ENCODE results near the gene MTSS2. TPM values are rescaled to one million over a fixed set of nuclear protein-coding genes. Genes with fewer than 3 reads are reported as not detected.
A peak's percentile ranks its signal among the peaks of the same experiment; 100 is the strongest.

MTSS2 gene
- total RNA-seq, 1 donor = 56.5 TPM

GRCh38 chr16:70692873-70693671, 7.2 kb upstream of the MTSS2 start:
- peak overlapping the region; percentile 92 for H3K27ac ChIP-seq (ENCODE audit: low read depth, low read length)
- no peak overlapping the region for H2AFZ ChIP-seq (ENCODE audit: low read length)
- no peak for DNase-seq (ENCODE audit: insufficient read length, low spot score, missing footprints)
- H3K9me3 ChIP-seq (ENCODE audit: low read depth, low read length) = no peaks in the 10 kb centered on the region
- no peaks in the 10 kb centered on the region for H3K79me2 ChIP-seq (ENCODE audit: insufficient read depth, low read length)
- no peak for TF ChIP-seq CTCF (IDR thresholded peaks at IDR 0.05; ENCODE audit: extremely low read depth, low read depth, low read length)
- no peaks in the 10 kb centered on the region for H3K27me3 ChIP-seq (ENCODE audit: insufficient read depth, low read length)
- H3K4me1 ChIP-seq (ENCODE audit: insufficient read depth, low read length) = peaks cover 43% of the 10 kb centered on the region
- no peaks in the 10 kb centered on the region for H3K36me3 ChIP-seq (ENCODE audit: insufficient read depth, low read length)
- H3K4me3 ChIP-seq (ENCODE audit: insufficient read depth, low read length) = no peak overlapping the region
- H3K4me2 ChIP-seq (ENCODE audit: insufficient read depth, low read length) = no peak overlapping the region
- no peaks in the 10 kb centered on the region for H4K20me1 ChIP-seq (ENCODE audit: insufficient read depth, low read length)

GRCh38 chr16:70692130-70692872, 6.4 kb upstream of the MTSS2 start:
- no peaks in the 10 kb centered on the region for H4K20me1 ChIP-seq (ENCODE audit: insufficient read depth, low read length)
- H3K27ac ChIP-seq (ENCODE audit: low read depth, low read length) = peak overlapping the region; percentile 92
- no peaks in the 10 kb centered on the region for H3K27me3 ChIP-seq (ENCODE audit: insufficient read depth, low read length)
- H3K9me3 ChIP-seq (ENCODE audit: low read depth, low read length) = no peaks in the 10 kb centered on the region
- no peak for DNase-seq (ENCODE audit: insufficient read length, low spot score, missing footprints)
- H3K36me3 ChIP-seq (ENCODE audit: insufficient read depth, low read length) = no peaks in the 10 kb centered on the region
- no peak overlapping the region for H3K4me3 ChIP-seq (ENCODE audit: insufficient read depth, low read length)
- H3K4me2 ChIP-seq (ENCODE audit: insufficient read depth, low read length) = no peak overlapping the region
- TF ChIP-seq CTCF (IDR thresholded peaks at IDR 0.05; ENCODE audit: extremely low read depth, low read depth, low read length) = no peak
- no peak overlapping the region for H2AFZ ChIP-seq (ENCODE audit: low read length)
- no peaks in the 10 kb centered on the region for H3K79me2 ChIP-seq (ENCODE audit: insufficient read depth, low read length)
- peaks cover 42% of the 10 kb centered on the region for H3K4me1 ChIP-seq (ENCODE audit: insufficient read depth, low read length)

GRCh38 chr16:70691223-70692129, 5.6 kb upstream of the MTSS2 start:
- Histone ChIP-seq H3K36me3 (ENCODE audit: insufficient read depth, low read length) (no peaks in the 10 kb centered on the region), H3K27me3 (ENCODE audit: insufficient read depth, low read length) (no peaks in the 10 kb centered on the region), H3K4me3 (ENCODE audit: insufficient read depth, low read length) (no peak overlapping the region), H2AFZ (ENCODE audit: low read length) (no peak overlapping the region), H4K20me1 (ENCODE audit: insufficient read depth, low read length) (no peaks in the 10 kb centered on the region), H3K4me1 (ENCODE audit: insufficient read depth, low read length) (peaks cover 49% of the 10 kb centered on the region), H3K9me3 (ENCODE audit: low read depth, low read length) (no peaks in the 10 kb centered on the region), H3K4me2 (ENCODE audit: insufficient read depth, low read length) (no peak overlapping the region), H3K27ac (ENCODE audit: low read depth, low read length) (peak overlapping the region; percentile 92), H3K79me2 (ENCODE audit: insufficient read depth, low read length) (no peaks in the 10 kb centered on the region)
- TF ChIP-seq CTCF (IDR thresholded peaks at IDR 0.05; ENCODE audit: extremely low read depth, low read depth, low read length) = no peak
- peak; percentile 100 for DNase-seq (ENCODE audit: insufficient read length, low spot score, missing footprints)

Data from osteoblast (primary cell).